Neural cell (in vitro differentiated cells): ENCODE measurements around the gene PPFIBP1. TPM values are rescaled to one million over a fixed set of nuclear protein-coding genes. Genes with fewer than 3 reads are reported as not detected.
A peak's percentile ranks its signal among the peaks of the same experiment; 100 is the strongest.

Source experiments
- H2AFZ ChIP-seq: fragments of 200-600, 300-800 bp; sonication (generic), shearing (Covaris generic); 2 replicates; pipeline ENCODE4 v1.6.0; 2014; ENCODE audit warnings: low read depth, mild to moderate bottlenecking, antibody characterized with exemption, low read length, moderate library complexity
- H3F3A ChIP-seq: fragments of 200-600 bp; shearing (Covaris generic); 2 replicates; pipeline ENCODE4 v1.6.1; 2016; ENCODE audit warnings: mild to moderate bottlenecking, moderate library complexity, mixed read lengths, antibody characterized with exemption, low read length; ENCODE audit not compliant: insufficient read depth, poor library complexity, severe bottlenecking
- H3K27ac ChIP-seq: fragments of 200-600, 300-800 bp; sonication (generic), shearing (Covaris generic); 2 replicates; pipeline ENCODE4 v1.5.1; 2014; ENCODE audit warnings: mild to moderate bottlenecking, low read length, moderate library complexity
- H3K27me3 ChIP-seq: fragments of 300-800, 200-600 bp; sonication (generic), shearing (Covaris generic); 2 replicates; pipeline ENCODE4 v1.6.0; 2014; ENCODE audit warnings: mild to moderate bottlenecking, low read depth, low read length, moderate library complexity; ENCODE audit not compliant: insufficient read depth
- H3K36me3 ChIP-seq: fragments of 300-800, 200-600 bp; sonication (generic), shearing (Covaris generic); 2 replicates; pipeline ENCODE4 v1.5.1; 2014; ENCODE audit warnings: mild to moderate bottlenecking, antibody characterized with exemption, low read length, moderate library complexity; ENCODE audit not compliant: insufficient read depth
- H3K4me2 ChIP-seq: fragments of 300-800, 200-600 bp; sonication (generic), shearing (Covaris generic); 2 replicates; pipeline ENCODE4 v1.6.0; 2014; ENCODE audit warnings: mild to moderate bottlenecking, low read length
- H3K4me3 ChIP-seq: fragments of 300-800, 200-600 bp; sonication (generic), shearing (Covaris generic); 2 replicates; pipeline ENCODE4 v1.5.1; 2014; ENCODE audit warnings: mild to moderate bottlenecking, low read length, moderate library complexity
- H3K79me2 ChIP-seq: fragments of 200-600 bp; shearing (Covaris generic); replicated peaks from 2 replicates; pipeline ENCODE4 v1.6.0; 2014; ENCODE audit warnings: mild to moderate bottlenecking, low read length, moderate library complexity; ENCODE audit not compliant: insufficient read depth
- H3K9ac ChIP-seq: fragments of 300-800, 200-600 bp; sonication (generic), shearing (Covaris generic); 2 replicates; pipeline ENCODE4 v1.6.1; 2016; ENCODE audit warnings: mild to moderate bottlenecking, low read length, mixed read lengths
- H3K9me2 ChIP-seq: fragments of 200-600 bp; shearing (Covaris generic); 2 replicates; pipeline ENCODE4 v1.6.1; 2016; ENCODE audit warnings: mild to moderate bottlenecking, low read length, mixed read lengths; ENCODE audit not compliant: insufficient read depth
- H3K9me3 ChIP-seq: fragments of 200-600, 300-800 bp; sonication (generic), shearing (Covaris generic); 2 replicates; pipeline ENCODE4 v1.6.1; 2016; ENCODE audit warnings: mild to moderate bottlenecking, mixed run types, low read length, moderate library complexity, mixed read lengths
- H4K20me1 ChIP-seq: fragments of 200-600 bp; shearing (Covaris generic); 2 replicates; pipeline ENCODE4 v1.6.1; 2016; ENCODE audit warnings: mild to moderate bottlenecking, mixed run types; ENCODE audit not compliant: insufficient read depth
- CTCF ChIP-seq: fragments of 450-650 bp; IDR thresholded peaks from 2 replicates; pipeline ENCODE4 v1.5.1; 2014; ENCODE audit warnings: antibody characterized with exemption, mild to moderate bottlenecking, moderate library complexity; ENCODE audit not compliant: poor library complexity, severe bottlenecking
- EP300 ChIP-seq: fragments of 450-650 bp; conservative IDR thresholded peaks from 2 replicates; pipeline ENCODE4 v1.6.1; 2014; ENCODE audit warnings: antibody characterized with exemption, mild to moderate bottlenecking, moderate library complexity; ENCODE audit not compliant: poor library complexity, severe bottlenecking
- EZH2 ChIP-seq: fragments of 200-600, 300-800 bp; shearing (Covaris generic), sonication (generic); IDR thresholded peaks from 2 replicates; pipeline ENCODE4 v1.6.1; 2014; ENCODE audit warnings: antibody characterized with exemption, low read length, borderline replicate concordance, mild to moderate bottlenecking; ENCODE audit not compliant: insufficient read depth, poor library complexity, severe bottlenecking
- MXI1 ChIP-seq: fragments of 450-650 bp; conservative IDR thresholded peaks from 2 replicates; pipeline ENCODE4 v1.6.1; 2014; ENCODE audit warnings: antibody characterized with exemption, mild to moderate bottlenecking; ENCODE audit not compliant: poor library complexity, severe bottlenecking
- POLR2AphosphoS5 ChIP-seq: IDR thresholded peaks from 2 replicates; pipeline ENCODE4 v1.6.1; 2012
- RAD21 ChIP-seq: fragments of 450-650 bp; conservative IDR thresholded peaks from 2 replicates; pipeline ENCODE4 v1.6.1; 2014; ENCODE audit warnings: antibody characterized with exemption, mild to moderate bottlenecking, moderate library complexity
- SMC3 ChIP-seq: fragments of 450-650 bp; conservative IDR thresholded peaks from 2 replicates; pipeline ENCODE4 v1.6.1; 2014; ENCODE audit warnings: antibody characterized with exemption, mild to moderate bottlenecking, moderate library complexity; ENCODE audit not compliant: poor library complexity
- TAF1 ChIP-seq: IDR thresholded peaks from 2 replicates; pipeline ENCODE4 v1.6.1; 2012; ENCODE audit warnings: low read depth
- polyA plus RNA-seq: library from polyadenylated mRNA; depleted of rRNA; stranded (reverse); fragments of >200 nt; gene quantifications from 2 replicates; pipeline ENCODE4 v1.2.3, GENCODE V29; 2014
- TF ChIP-seq, protein P1 (sequence below): IDR thresholded peaks from 2 replicates; pipeline ENCODE4 v1.6.1; 2012; ENCODE audit warnings: borderline replicate concordance

PPFIBP1 gene
- polyA plus RNA-seq, 1 donor from 2014 or later, result 30.2 TPM

- Histone ChIP-seq H3K36me3 (no peaks in the 10 kb centered on the region), H2AFZ (no peak overlapping the region), H3K27ac (peak overlapping the region; percentile 43), H3F3A (no peaks in the 10 kb centered on the region), H3K9me3 (no peaks in the 10 kb centered on the region), H3K9me2 (no peaks in the 10 kb centered on the region), H3K9ac (no peak overlapping the region), H4K20me1 (no peaks in the 10 kb centered on the region), H3K79me2 (peaks cover 4% of the 10 kb centered on the region), H3K4me2 (peak overlapping the region; percentile 16), H3K27me3 (no peaks in the 10 kb centered on the region), H3K4me3 (peak overlapping the region; percentile 27)
- TF ChIP-seq POLR2AphosphoS5 (no peak), SMC3 (no peak), EZH2 (no peak), EP300 (no peak), TAF1 (no peak), MXI1 (no peak), CTCF (no peak), RAD21 (no peak)
- TF ChIP-seq, protein P1, sequence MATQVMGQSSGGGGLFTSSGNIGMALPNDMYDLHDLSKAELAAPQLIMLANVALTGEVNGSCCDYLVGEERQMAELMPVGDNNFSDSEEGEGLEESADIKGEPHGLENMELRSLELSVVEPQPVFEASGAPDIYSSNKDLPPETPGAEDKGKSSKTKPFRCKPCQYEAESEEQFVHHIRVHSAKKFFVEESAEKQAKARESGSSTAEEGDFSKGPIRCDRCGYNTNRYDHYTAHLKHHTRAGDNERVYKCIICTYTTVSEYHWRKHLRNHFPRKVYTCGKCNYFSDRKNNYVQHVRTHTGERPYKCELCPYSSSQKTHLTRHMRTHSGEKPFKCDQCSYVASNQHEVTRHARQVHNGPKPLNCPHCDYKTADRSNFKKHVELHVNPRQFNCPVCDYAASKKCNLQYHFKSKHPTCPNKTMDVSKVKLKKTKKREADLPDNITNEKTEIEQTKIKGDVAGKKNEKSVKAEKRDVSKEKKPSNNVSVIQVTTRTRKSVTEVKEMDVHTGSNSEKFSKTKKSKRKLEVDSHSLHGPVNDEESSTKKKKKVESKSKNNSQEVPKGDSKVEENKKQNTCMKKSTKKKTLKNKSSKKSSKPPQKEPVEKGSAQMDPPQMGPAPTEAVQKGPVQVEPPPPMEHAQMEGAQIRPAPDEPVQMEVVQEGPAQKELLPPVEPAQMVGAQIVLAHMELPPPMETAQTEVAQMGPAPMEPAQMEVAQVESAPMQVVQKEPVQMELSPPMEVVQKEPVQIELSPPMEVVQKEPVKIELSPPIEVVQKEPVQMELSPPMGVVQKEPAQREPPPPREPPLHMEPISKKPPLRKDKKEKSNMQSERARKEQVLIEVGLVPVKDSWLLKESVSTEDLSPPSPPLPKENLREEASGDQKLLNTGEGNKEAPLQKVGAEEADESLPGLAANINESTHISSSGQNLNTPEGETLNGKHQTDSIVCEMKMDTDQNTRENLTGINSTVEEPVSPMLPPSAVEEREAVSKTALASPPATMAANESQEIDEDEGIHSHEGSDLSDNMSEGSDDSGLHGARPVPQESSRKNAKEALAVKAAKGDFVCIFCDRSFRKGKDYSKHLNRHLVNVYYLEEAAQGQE, result no peak
Observed at GRCh38 chr12:27553941-27554340, 29.9 kb downstream of the PPFIBP1 start.

- peak overlapping the region; percentile 43 for H3K27ac ChIP-seq
- peak overlapping the region; percentile 16 for H3K4me2 ChIP-seq
- no peaks in the 10 kb centered on the region for H3K27me3 ChIP-seq
- H3K4me3 ChIP-seq, result peak overlapping the region; percentile 27
- TF ChIP-seq EP300 (peak; percentile 80), TAF1 (no peak), RAD21 (no peak), POLR2AphosphoS5 (no peak)
- H3K9me3 ChIP-seq, result no peaks in the 10 kb centered on the region
- peaks cover 4% of the 10 kb centered on the region for H3K79me2 ChIP-seq
- H3K9ac ChIP-seq, result no peak overlapping the region
- no peaks in the 10 kb centered on the region for H3F3A ChIP-seq
- H3K36me3 ChIP-seq, result no peaks in the 10 kb centered on the region
- no peaks in the 10 kb centered on the region for H3K9me2 ChIP-seq
- H4K20me1 ChIP-seq, result no peaks in the 10 kb centered on the region
- H2AFZ ChIP-seq, result no peak overlapping the region
Observed at GRCh38 chr12:27554421-27555186, 30.6 kb downstream of the PPFIBP1 start.
